Choroid plexus epithelial cell (primary cell): ENCODE measurements around the gene ITK.
A peak's percentile ranks its signal among the peaks of the same experiment; 100 is the strongest.

Experiments
- DNase-seq: peaks from one replicate; pipeline ENCODE4 v3.0.0-alpha.2; 2010; ENCODE audit warnings: low read depth
- H3K4me3 ChIP-seq: 2 replicates; pipeline ENCODE4 v1.5.1; 2011; ENCODE audit warnings: low read depth, mild to moderate bottlenecking, control low read depth, low read length, moderate library complexity
- CTCF ChIP-seq: conservative IDR thresholded peaks from 2 replicates; pipeline ENCODE4 v1.5.1; 2011; ENCODE audit warnings: low read depth, mild to moderate bottlenecking, control low read depth, inconsistent platforms, low read length, moderate library complexity

The ITK gene

GRCh38 chr5:157295247-157295646 is 114.6 kb downstream of the ITK start:
- H3K4me3 ChIP-seq: no peak overlapping the region
- TF ChIP-seq CTCF: no peak
- DNase-seq: no peak

- no peak for DNase-seq
- no peak for TF ChIP-seq CTCF
- H3K4me3 ChIP-seq: no peak overlapping the region
Observed at GRCh38 chr5:157300564-157300963, 119.9 kb downstream of the ITK start.

GRCh38 chr5:157301066-157301465 is 120.4 kb downstream of the ITK start:
- no peak for TF ChIP-seq CTCF
- no peak for DNase-seq

GRCh38 chr5:157303023-157303422 is 122.4 kb downstream of the ITK start:
- no peak overlapping the region for H3K4me3 ChIP-seq
- no peak for DNase-seq
- TF ChIP-seq CTCF: no peak

More at GRCh38 chr5:157301066-157301465, 120.4 kb downstream of the ITK start:
- H3K4me3 ChIP-seq: no peak overlapping the region

- DNase-seq: no peak
- H3K4me3 ChIP-seq: no peak overlapping the region
- TF ChIP-seq CTCF: peak; percentile 33
Observed at GRCh38 chr5:157303667-157304327, 123.2 kb downstream of the ITK start.
